ENCODE measurements around the gene P2RX1.
"Not testable (repeated sequence)": the region's sequence is repeated elsewhere in the genome, so short reads cannot be mapped to it uniquely, and the experiment has no call there.

Gene P2RX1

DNA sequence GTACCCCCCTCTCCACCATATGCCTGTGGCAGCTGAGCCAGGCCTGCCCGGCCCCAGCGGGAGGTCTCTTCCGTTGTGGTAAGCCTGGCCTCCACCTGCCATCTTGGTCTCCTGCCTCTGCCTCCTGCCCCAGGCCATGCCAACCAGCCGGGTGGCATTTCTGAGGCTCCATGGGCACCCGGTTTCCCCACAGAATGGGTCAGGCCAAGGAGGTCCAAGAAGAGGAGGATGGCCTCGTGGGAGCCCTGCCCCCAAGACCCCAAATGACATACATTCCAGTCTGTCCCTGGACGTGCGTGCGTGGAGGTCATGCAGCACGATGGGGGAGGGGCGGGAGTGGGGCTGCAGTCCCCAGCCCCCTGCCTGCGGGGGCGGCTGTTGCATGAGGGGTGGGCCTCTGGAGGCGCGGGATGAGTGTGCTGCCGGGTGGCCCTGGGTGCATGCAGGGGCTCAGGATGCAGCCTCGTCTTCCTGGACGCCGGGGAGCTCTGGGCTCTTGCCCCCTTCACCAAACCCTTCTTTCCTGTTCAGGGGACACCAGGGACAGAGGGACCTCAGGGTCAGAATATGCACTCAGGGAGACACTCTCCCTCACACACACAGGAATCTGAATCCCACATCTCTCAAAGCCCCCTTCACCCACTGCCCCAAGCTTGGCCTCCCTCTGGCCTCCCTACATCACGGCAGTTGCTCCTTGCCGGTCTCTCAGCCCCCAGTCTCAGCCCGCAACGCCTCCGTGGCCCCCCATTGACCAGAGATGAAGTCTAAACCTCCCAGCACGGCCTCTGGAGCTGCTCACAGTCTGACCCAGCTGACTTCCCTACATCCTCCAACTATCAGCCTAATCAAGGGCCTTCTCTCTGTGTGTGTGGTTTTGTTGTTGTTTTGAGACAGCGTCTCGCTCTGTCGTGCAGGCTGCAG is 54.2 kb downstream of the P2RX1 start:
- no peak for DNase-seq (ENCODE audit: low read depth in 4 of 4, low spot score in 1 of 4)

DNA sequence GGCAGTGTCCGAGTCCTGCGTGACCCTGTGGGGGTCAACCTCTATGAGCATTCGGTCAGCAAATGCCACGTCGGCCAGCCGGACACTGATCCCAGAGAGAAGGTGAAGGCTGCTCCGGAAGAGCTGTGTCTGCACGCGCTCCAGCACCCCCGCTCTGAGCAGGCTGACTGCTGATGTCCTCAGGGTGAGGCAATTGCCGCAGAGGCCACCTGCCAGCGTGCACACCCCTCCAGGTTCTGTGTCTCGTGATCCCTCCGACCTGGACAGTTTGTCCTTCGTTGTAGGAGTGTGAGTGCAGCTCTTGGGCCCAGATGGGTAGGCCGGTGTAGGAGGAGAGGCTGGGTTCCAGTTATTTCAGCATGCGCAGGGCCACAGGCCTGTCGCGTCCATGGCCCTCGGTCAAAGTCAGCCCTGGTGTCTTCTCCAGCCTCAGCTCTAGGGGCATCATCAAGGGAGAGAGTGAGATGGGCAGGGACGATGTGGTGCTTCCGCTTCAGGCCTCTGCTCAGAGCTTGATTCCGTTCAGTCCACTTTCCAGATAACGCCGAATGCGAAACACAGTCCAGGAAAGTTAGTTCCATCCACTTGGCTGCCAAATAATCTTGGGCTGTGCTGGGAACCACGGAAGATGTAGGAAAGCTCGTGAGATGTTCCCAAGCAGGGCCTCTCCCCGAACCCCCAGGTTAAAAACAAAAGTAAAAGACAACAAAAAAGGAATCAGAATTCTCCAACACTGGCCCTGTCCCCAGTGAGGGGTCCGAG is 55.1 kb downstream of the P2RX1 start:
- DNase-seq (ENCODE audit: low read depth in 4 of 4, low spot score in 1 of 4), result no peak

DNA sequence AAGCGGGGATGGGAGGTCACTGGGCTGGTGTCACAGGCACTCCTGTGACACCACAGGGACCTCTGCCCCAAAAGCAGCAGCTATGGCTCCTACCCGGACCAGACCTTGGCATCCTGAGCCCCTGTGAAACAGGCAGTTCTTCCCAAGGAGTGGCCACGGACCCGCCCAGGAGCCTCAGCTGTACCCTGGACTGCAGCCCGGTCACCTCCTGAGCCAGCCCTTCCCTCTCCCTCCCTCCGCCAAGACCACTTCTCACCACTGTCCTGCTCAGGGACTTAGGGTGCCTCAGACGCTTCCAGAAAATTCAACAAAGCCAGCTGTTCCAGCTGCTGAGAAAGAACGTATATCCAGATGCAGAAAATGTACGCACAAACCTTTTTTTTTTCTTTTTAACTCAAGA is 56.3 kb downstream of the P2RX1 start:
- DNase-seq (ENCODE audit: low read depth in 4 of 4, low spot score in 1 of 4), result no peak

DNA sequence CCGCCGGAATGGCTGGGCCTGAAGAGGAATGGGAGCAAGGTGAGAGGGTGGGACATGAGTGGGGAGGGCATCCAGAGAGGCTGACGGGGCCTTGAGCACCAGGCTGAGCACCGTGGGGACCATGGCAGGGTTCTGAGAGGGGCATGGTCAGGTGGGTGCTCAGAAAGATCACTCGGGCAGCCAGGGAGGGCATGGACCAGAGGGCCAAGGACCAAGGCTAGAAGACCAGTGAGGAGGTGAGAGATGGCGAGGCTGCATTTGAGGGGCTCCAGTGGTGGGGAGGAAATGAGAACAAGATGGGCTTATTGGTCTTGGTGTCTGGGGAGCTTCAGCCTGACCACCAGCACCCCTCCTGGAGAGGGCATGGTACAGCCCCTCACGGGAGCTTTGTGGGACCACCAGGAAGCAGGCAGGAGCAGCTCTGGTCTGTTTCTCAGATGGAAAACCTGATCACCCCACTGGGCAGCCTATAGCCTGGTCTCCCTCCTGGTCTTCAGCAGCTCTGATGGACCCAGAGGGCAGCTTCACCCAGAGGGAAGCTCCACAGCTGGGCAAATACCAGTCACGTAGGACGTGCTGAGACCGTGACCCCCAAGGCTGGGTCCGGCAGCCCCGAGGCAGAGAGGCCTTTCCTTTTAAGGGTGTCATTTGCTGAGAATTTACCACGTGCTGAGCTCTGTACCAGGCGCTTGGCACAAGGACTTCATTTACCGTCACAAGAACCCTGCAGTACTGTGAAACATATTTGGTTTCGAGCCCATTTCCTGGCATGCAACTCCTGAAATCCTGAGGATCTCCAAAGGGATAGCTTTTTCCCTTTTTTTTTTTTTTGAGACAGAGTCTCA is 58.8 kb downstream of the P2RX1 start:
- no peak for DNase-seq (ENCODE audit: low read depth in 4 of 4, low spot score in 1 of 4)

DNA sequence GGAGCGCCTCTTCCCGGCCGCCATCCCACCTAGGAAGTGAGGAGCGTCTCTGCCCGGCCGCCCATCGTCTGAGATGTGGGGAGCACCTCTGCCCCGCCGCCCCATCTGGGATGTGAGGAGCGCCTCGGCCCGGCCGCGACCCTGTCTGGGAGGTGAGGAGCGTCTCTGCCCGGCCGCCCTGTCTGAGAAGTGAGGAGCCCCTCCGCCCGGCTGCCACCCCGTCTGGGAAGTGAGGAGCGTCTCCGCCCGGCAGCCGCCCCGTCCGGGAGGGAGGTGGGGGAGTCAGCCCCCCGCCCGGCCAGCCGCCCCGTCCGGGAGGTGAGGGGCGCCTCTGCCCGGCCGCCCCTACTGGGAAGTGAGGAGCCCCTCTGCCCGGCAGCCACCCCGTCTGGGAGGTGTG is 62.1 kb downstream of the P2RX1 start:
- DNase-seq (ENCODE audit: low read depth in 4 of 4, low spot score in 1 of 4), result not testable (repeated sequence)

DNA sequence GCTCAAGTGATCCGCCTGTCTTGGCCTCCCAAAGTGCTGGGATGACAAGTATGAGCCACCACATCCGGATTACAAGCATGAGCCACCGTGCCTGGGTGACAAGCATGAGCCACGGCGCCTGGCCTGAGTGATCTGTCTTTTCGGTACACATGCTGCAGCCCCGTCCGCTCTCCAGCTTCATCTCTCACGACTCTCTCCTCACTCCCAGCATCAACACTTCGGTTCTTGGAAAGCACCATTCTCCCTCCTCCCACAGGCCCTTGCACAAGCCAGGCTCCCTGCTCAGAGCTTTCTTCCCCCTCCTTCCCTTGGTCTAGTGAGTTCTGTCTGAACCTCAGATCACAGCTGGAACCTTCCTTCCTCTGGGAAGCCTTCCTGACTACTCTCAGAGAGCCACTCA is 63.7 kb downstream of the P2RX1 start:
- no peak for DNase-seq (ENCODE audit: low read depth in 4 of 4, low spot score in 1 of 4)

DNA sequence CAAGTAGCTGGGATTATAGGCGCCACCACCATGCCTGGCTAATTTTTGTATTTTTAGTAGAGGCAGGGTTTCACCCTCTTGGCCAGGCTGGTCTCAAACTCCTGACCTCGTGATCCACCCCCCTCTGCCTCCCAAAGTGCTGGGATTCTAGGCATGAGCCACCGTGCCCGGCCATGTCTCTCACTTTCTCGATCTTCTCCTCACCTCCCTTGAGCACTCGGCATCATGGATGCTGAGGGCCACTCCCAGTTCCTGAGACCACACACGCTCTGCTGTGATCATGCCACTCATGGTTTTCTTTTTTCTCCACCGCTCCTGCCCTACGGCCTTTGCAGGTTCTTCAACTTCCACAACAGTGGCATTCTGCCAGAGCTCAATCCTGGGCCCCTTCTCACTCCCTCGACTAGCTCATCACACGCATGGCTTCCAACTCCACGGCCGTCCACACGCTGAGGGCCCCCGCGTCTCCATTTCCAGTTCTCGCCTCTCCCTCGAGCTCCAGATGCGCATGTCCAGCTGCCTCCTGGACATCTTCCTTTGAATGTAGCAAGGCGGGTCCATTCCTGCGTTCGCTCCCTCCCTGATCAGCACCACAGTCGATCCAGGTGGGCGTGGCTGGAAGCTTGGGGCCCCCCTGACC is 64.7 kb downstream of the P2RX1 start:
- no peak for DNase-seq (ENCODE audit: low read depth in 4 of 4, low spot score in 1 of 4)

DNA sequence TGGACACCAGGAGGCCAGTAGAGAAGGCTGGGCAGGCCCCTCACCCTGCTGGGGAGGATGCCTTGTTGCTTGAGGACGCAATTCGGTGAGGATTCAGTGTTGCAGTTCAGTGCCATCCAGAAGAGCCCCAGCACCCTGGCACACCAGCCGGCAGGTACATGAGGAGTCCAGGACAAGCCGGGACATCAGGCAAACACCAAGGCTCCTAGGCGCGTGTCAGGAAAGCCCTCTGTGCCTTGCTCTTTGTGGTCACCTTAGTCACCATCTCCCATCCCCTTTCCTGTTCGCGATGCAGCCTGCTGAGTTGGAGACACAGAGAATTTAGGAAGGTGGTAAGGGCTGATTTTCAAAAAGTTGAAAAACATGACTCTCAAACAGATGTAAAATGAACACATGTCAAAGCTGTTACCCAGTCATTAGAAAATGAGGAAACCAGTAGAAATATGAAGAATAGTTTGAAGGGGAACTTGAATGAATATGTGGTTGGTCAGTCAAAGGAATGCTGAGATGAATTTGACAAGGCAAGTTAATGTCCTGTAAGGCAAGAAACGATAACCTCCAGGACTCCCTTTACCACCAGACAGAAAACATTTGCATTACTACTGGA is 67.9 kb downstream of the P2RX1 start:
- DNase-seq (ENCODE audit: low read depth in 4 of 4, low spot score in 1 of 4), result no peak

DNA sequence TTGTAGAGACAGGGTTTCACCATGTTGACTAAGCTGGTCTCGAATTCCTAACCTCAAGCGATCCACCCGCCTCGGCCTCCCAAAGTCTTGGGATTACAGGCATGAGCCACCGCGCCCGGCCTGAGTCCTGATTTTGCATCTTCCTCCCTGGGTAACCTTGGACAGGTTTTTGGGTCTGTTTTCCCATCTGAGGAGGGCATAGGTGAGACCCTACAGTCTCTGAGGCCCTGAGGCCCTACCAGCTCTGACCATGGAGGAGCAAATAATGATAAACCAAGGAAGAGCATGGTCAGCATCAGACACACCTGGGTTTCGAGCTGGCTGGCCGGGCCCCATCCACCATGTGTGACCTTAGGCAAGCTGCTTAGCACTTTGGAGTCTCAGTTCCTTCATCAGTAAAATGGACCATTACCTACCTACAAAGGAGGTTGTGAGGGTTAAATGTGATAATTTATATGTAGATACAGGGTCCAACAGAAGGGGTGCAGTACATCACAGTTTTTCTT is 69.0 kb downstream of the P2RX1 start:
- DNase-seq (ENCODE audit: low read depth in 4 of 4, low spot score in 1 of 4), result no peak
